Mesodermal cell (in vitro differentiated cells): Measurements from ENCODE around the gene GRIK5.

Experiments
- H3K27ac ChIP-seq: 2 replicates; pipeline ENCODE4 v1.7.0; 2013; ENCODE audit warnings: mild to moderate bottlenecking, low read depth, low read length, moderate library complexity; ENCODE audit not compliant: severe bottlenecking
- H3K36me3 ChIP-seq: 2 replicates; pipeline ENCODE4 v1.7.1; 2013; ENCODE audit warnings: mild to moderate bottlenecking, low read length, moderate library complexity; ENCODE audit not compliant: control insufficient read depth, insufficient read depth
- H3K4me1 ChIP-seq: one replicate; pipeline ENCODE4 v1.7.1; 2013; ENCODE audit warnings: mild to moderate bottlenecking, low read length; ENCODE audit not compliant: insufficient read depth, control insufficient read depth, poor library complexity, severe bottlenecking
- H3K4me3 ChIP-seq: 2 replicates; pipeline ENCODE4 v1.7.0; 2013; ENCODE audit warnings: low read length, control low read depth, mild to moderate bottlenecking; ENCODE audit not compliant: insufficient read depth, poor library complexity, severe bottlenecking; ENCODE audit errors: extremely low read depth
- H3K9me3 ChIP-seq: 2 replicates; pipeline ENCODE4 v1.7.1; 2013; ENCODE audit warnings: mild to moderate bottlenecking, low read length, moderate library complexity; ENCODE audit not compliant: control insufficient read depth
- WGBS, 2 experiments: methylation state at CpG; one replicate each; pipeline ENCODE4 v1.1.5; 2013; ENCODE audit warnings: missing lambda C conversion rate in 2 of 2; ENCODE audit not compliant: insufficient coverage in 2 of 2; 5-methylcytosine and 5-hydroxymethylcytosine counted together

GRIK5 gene

DNA sequence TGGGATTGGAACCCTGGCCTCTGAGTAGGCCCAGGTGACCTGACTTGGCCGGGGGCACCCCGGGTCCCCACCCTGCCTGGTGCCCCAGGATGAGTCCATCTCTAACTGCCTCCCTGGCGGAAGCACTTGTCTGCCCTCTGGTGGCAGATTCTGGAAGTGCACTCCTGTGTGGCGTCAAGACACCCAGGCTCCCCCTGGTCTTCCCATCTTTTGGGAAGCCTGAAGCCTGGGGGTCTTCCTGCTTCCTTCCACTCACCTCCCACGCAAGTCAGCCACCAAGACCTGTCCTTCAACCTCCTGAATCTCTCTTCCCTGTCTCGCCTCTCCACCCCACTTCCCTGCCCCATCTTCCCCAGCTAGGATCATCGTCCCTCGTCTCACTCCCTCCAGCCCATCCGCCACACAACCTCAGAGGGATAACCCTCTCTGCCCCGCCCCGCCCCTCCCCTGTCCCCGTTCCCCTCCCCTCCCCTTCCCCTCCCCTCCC, 118.3 kb downstream of the GRIK5 start:
- H3K4me1 ChIP-seq = no peaks in the 10 kb centered on the region
- WGBS, 2 experiments = 3 to 7% methylated on average over 6 of the region's 12 CpGs
- H3K9me3 ChIP-seq = no peaks in the 10 kb centered on the region
- peaks cover 9% of the 10 kb centered on the region for H3K36me3 ChIP-seq
- H3K4me3 ChIP-seq = no peak overlapping the region
- no peak overlapping the region for H3K27ac ChIP-seq
